Liver (tissue), 9 donors: ENCODE measurements around the gene TBC1D8B. TPM values are rescaled to one million over a fixed set of nuclear protein-coding genes. Genes with fewer than 3 reads are reported as not detected.

ENCODE experiments used
- DNase-seq: peaks from one replicate; pipeline ENCODE4 v3.0.0-alpha.2; 2017; ENCODE audit warnings: low spot score
- H3K27ac ChIP-seq, 2 donors: one replicate each; pipeline ENCODE4 v1.7.0; 2013; ENCODE audit warnings: inconsistent platforms in 2 of 2, low read length in 2 of 2, control low read depth in 1 of 2, low read depth in 1 of 2, mild to moderate bottlenecking in 1 of 2
- H3K27me3 ChIP-seq, 4 donors: one replicate each; pipeline versions ENCODE4 v1.6.1 to v1.7.0; 2013; ENCODE audit warnings: low read length in 3 of 4, inconsistent platforms in 1 of 4, mild to moderate bottlenecking in 1 of 4, moderate library complexity in 1 of 4; ENCODE audit not compliant: control insufficient read depth in 4 of 4, insufficient read depth in 4 of 4
- H3K36me3 ChIP-seq, 4 donors: one replicate each; pipeline versions ENCODE4 v1.6.1 to v1.7.0; 2013; ENCODE audit warnings: low read length in 3 of 4, mild to moderate bottlenecking in 3 of 4, low read depth in 1 of 4, moderate library complexity in 1 of 4; ENCODE audit not compliant: control insufficient read depth in 4 of 4, insufficient read depth in 3 of 4
- H3K4me1 ChIP-seq, 4 donors: one replicate each; pipeline versions ENCODE4 v1.6.1 to v1.7.0; 2013; ENCODE audit warnings: low read length in 3 of 4, mild to moderate bottlenecking in 3 of 4, moderate library complexity in 1 of 4; ENCODE audit not compliant: control insufficient read depth in 4 of 4, insufficient read depth in 4 of 4
- H3K4me3 ChIP-seq, 3 donors: one replicate each; pipeline versions ENCODE4 v1.6.1 to v1.7.0; 2013; ENCODE audit warnings: low read length in 3 of 3, control low read depth in 1 of 3, low read depth in 1 of 3, mild to moderate bottlenecking in 1 of 3
- H3K9ac ChIP-seq, 2 donors: one replicate each; pipeline ENCODE4 v1.7.0; 2013; ENCODE audit warnings: low read length in 2 of 2, mild to moderate bottlenecking in 2 of 2, moderate library complexity in 2 of 2, control low read depth in 1 of 2, low read depth in 1 of 2
- H3K9me3 ChIP-seq, 4 donors: one replicate each; pipeline versions ENCODE4 v1.6.1 to v1.7.0; 2013; ENCODE audit warnings: low read length in 3 of 4; ENCODE audit not compliant: control insufficient read depth in 4 of 4
- EGR1 ChIP-seq, 2 donors: IDR thresholded peaks; 2 replicates each; pipeline ENCODE4 v1.6.1; 2016 to 2018; ENCODE audit warnings: antibody characterized with exemption in 2 of 2, low read depth in 2 of 2
- FOXA1 ChIP-seq: IDR thresholded peaks from 2 replicates; pipeline ENCODE4 v1.6.1; 2016; ENCODE audit warnings: antibody characterized with exemption
- FOXA2 ChIP-seq: IDR thresholded peaks from 2 replicates; pipeline ENCODE4 v1.6.1; 2016; ENCODE audit warnings: antibody characterized with exemption
- GABPA ChIP-seq, 2 donors: IDR thresholded peaks in 1 of 2; conservative IDR thresholded peaks in 1 of 2; 2 replicates each; pipeline ENCODE4 v1.6.1; 2016; ENCODE audit warnings: antibody characterized with exemption in 2 of 2, mild to moderate bottlenecking in 1 of 2, moderate library complexity in 1 of 2
- HNF4A ChIP-seq, 2 donors: conservative IDR thresholded peaks; 2 replicates each; pipeline ENCODE4 v1.6.1; 2016; ENCODE audit warnings: antibody characterized with exemption in 2 of 2, mild to moderate bottlenecking in 2 of 2
- HNF4G ChIP-seq: IDR thresholded peaks from 2 replicates; pipeline ENCODE4 v1.6.1; 2016; ENCODE audit warnings: antibody characterized with exemption
- JUND ChIP-seq, 2 donors: IDR thresholded peaks; 2 replicates each; pipeline ENCODE4 v1.6.1; 2016; ENCODE audit warnings: antibody characterized with exemption in 2 of 2
- NR2F2 ChIP-seq: IDR thresholded peaks from 2 replicates; pipeline ENCODE4 v1.6.1; 2016; ENCODE audit warnings: antibody characterized with exemption
- RAD21 ChIP-seq, 2 donors: IDR thresholded peaks; 2 replicates each; pipeline ENCODE4 v1.6.1; 2016; ENCODE audit warnings: antibody characterized with exemption in 2 of 2, mild to moderate bottlenecking in 2 of 2
- RXRA ChIP-seq, 2 donors: IDR thresholded peaks; 2 replicates each; pipeline ENCODE4 v1.6.1; 2017 to 2018; ENCODE audit warnings: antibody characterized with exemption in 2 of 2, mild to moderate bottlenecking in 1 of 2
- SP1 ChIP-seq: IDR thresholded peaks from 2 replicates; pipeline ENCODE4 v1.6.1; 2018; ENCODE audit warnings: antibody characterized with exemption, mild to moderate bottlenecking
- TAF1 ChIP-seq: conservative IDR thresholded peaks from 2 replicates; pipeline ENCODE4 v1.6.1; 2016; ENCODE audit warnings: antibody characterized with exemption, mild to moderate bottlenecking
- YY1 ChIP-seq: IDR thresholded peaks from 2 replicates; pipeline ENCODE4 v1.6.1; 2016; ENCODE audit warnings: antibody characterized with exemption, mild to moderate bottlenecking
- WGBS: extraction: QIAGEN DNeasy Blood & Tissue Kit; methylation state at CpG from one replicate; pipeline ENCODE4 v1.1.7; 2013; 5-methylcytosine and 5-hydroxymethylcytosine counted together
- polyA plus RNA-seq, 2 donors: library from polyadenylated mRNA; stranded (reverse) in 1 of 2; unstranded in 1 of 2; fragments of 200-250 nt in 1 of 2; fragments of >200 nt in 1 of 2; fragmentation: Nextera tagmentation in 1 of 2; extraction: Ambion mirVana in 1 of 2; gene quantifications; one replicate each; pipeline versions ENCODE4 v1.2.1 to v1.2.3, GENCODE V29; 2013 to 2015
- total RNA-seq, 2 donors: library from RNA; depleted of rRNA; stranded (reverse); fragments of >200 nt; gene quantifications; one replicate each; pipeline ENCODE4 v1.2.3, GENCODE V29; 2014
- TF ChIP-seq, protein P1 (sequence below): IDR thresholded peaks from 2 replicates; pipeline ENCODE4 v1.6.1; 2016; ENCODE audit warnings: antibody characterized with exemption
- TF ChIP-seq, protein P2 (sequence below): IDR thresholded peaks from 2 replicates; pipeline ENCODE4 v1.6.1; 2016; ENCODE audit warnings: antibody characterized with exemption
- TF ChIP-seq, protein P3 (sequence below): IDR thresholded peaks from 2 replicates; pipeline ENCODE4 v1.6.1; 2016; ENCODE audit warnings: antibody characterized with exemption, mild to moderate bottlenecking
- TF ChIP-seq, protein P4 (sequence below): IDR thresholded peaks from 2 replicates; pipeline ENCODE4 v1.6.1; 2016; ENCODE audit warnings: antibody characterized with exemption
- TF ChIP-seq, protein P5 (sequence below): fragments of 150-350 bp; IDR thresholded peaks from 2 replicates; pipeline ENCODE4 v1.5.1; 2017; ENCODE audit warnings: improper control_type of control experiment, low read depth, low read length; ENCODE audit not compliant: missing input control
- donor health status: healthy.
- donor health status: healthy.
- donor health status: healthy.
- donor health status: healthy.
- donor health status: healthy.

Gene TBC1D8B
- total and polyA plus RNA-seq, 4 donors: 3.7 to 12.1 (median 4.7) TPM

- TF ChIP-seq RXRA (IDR thresholded peaks at IDR 0.05): no peak
- TF ChIP-seq, protein P1, sequence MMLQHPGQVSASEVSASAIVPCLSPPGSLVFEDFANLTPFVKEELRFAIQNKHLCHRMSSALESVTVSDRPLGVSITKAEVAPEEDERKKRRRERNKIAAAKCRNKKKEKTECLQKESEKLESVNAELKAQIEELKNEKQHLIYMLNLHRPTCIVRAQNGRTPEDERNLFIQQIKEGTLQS: no peak
- TF ChIP-seq, protein P2, sequence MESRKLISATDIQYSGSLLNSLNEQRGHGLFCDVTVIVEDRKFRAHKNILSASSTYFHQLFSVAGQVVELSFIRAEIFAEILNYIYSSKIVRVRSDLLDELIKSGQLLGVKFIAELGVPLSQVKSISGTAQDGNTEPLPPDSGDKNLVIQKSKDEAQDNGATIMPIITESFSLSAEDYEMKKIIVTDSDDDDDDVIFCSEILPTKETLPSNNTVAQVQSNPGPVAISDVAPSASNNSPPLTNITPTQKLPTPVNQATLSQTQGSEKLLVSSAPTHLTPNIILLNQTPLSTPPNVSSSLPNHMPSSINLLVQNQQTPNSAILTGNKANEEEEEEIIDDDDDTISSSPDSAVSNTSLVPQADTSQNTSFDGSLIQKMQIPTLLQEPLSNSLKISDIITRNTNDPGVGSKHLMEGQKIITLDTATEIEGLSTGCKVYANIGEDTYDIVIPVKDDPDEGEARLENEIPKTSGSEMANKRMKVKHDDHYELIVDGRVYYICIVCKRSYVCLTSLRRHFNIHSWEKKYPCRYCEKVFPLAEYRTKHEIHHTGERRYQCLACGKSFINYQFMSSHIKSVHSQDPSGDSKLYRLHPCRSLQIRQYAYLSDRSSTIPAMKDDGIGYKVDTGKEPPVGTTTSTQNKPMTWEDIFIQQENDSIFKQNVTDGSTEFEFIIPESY: no peak
- no peak for TF ChIP-seq FOXA2
- no peak for TF ChIP-seq FOXA1
- TF ChIP-seq JUND (IDR thresholded peaks at IDR 0.05): no peak
- TF ChIP-seq, protein P3, sequence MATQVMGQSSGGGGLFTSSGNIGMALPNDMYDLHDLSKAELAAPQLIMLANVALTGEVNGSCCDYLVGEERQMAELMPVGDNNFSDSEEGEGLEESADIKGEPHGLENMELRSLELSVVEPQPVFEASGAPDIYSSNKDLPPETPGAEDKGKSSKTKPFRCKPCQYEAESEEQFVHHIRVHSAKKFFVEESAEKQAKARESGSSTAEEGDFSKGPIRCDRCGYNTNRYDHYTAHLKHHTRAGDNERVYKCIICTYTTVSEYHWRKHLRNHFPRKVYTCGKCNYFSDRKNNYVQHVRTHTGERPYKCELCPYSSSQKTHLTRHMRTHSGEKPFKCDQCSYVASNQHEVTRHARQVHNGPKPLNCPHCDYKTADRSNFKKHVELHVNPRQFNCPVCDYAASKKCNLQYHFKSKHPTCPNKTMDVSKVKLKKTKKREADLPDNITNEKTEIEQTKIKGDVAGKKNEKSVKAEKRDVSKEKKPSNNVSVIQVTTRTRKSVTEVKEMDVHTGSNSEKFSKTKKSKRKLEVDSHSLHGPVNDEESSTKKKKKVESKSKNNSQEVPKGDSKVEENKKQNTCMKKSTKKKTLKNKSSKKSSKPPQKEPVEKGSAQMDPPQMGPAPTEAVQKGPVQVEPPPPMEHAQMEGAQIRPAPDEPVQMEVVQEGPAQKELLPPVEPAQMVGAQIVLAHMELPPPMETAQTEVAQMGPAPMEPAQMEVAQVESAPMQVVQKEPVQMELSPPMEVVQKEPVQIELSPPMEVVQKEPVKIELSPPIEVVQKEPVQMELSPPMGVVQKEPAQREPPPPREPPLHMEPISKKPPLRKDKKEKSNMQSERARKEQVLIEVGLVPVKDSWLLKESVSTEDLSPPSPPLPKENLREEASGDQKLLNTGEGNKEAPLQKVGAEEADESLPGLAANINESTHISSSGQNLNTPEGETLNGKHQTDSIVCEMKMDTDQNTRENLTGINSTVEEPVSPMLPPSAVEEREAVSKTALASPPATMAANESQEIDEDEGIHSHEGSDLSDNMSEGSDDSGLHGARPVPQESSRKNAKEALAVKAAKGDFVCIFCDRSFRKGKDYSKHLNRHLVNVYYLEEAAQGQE: no peak
- no peak for TF ChIP-seq RAD21 (IDR thresholded peaks at IDR 0.05)
- TF ChIP-seq NR2F2: no peak
- no peak for TF ChIP-seq EGR1 (IDR thresholded peaks at IDR 0.05; ENCODE audit: low read depth in 2 of 2)
- no peak for TF ChIP-seq YY1
- TF ChIP-seq, protein P4, sequence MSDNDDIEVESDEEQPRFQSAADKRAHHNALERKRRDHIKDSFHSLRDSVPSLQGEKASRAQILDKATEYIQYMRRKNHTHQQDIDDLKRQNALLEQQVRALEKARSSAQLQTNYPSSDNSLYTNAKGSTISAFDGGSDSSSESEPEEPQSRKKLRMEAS: no peak
- TF ChIP-seq TAF1: no peak
- TF ChIP-seq GABPA (IDR thresholded peaks at IDR 0.05 in 1 of 2, conservative IDR thresholded peaks at IDR 0.05 in 1 of 2): no peak
- no peak for TF ChIP-seq HNF4A (conservative IDR thresholded peaks at IDR 0.05)
- TF ChIP-seq, protein P5, sequence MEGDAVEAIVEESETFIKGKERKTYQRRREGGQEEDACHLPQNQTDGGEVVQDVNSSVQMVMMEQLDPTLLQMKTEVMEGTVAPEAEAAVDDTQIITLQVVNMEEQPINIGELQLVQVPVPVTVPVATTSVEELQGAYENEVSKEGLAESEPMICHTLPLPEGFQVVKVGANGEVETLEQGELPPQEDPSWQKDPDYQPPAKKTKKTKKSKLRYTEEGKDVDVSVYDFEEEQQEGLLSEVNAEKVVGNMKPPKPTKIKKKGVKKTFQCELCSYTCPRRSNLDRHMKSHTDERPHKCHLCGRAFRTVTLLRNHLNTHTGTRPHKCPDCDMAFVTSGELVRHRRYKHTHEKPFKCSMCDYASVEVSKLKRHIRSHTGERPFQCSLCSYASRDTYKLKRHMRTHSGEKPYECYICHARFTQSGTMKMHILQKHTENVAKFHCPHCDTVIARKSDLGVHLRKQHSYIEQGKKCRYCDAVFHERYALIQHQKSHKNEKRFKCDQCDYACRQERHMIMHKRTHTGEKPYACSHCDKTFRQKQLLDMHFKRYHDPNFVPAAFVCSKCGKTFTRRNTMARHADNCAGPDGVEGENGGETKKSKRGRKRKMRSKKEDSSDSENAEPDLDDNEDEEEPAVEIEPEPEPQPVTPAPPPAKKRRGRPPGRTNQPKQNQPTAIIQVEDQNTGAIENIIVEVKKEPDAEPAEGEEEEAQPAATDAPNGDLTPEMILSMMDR: no peak
- DNase-seq: no peak
- peaks cover 0 to 41% (median 31%) of the 10 kb centered on the region in 4 donors for H3K4me1 ChIP-seq
- H3K9ac ChIP-seq: no peak overlapping the region
- H3K27ac ChIP-seq: peak overlapping the region; percentile 78 to 95
- H3K27me3 ChIP-seq: peaks cover 0 to 3% (median 0%) of the 10 kb centered on the region in 4 donors
- no peak overlapping the region for H3K4me3 ChIP-seq
- H3K36me3 ChIP-seq: no peaks in the 10 kb centered on the region
- WGBS: 39% methylated on average over 2 of the region's 2 CpGs
- no peaks in the 10 kb centered on the region for H3K9me3 ChIP-seq
Measured at GRCh38 chrX:106899276-106899675, 96.8 kb downstream of the TBC1D8B start.

DNA sequence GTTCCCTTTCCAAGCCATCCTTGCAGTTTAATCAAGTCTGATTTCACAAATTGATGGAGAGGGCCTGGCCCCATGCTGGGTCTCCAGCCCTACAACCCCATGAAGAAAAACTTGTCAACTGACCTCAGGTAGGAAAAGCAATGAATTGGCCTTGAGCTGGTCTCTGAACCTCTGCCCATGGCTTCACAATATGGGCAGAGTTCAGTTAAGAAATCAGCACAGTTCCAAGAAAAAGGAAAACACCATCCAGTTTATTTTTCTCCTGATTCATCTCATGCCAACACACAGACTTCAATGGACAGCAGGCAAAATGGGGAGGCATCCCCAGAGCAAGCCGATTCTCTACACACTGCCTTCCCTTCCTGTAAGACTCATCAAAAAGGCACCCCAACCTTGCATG, 97.4 kb downstream of the TBC1D8B start:
- Histone ChIP-seq H3K27ac (peak overlapping the region; percentile 78 to 95), H3K27me3 (peaks cover 0 to 3% (median 0%) of the 10 kb centered on the region in 4 donors), H3K9me3 (no peaks in the 10 kb centered on the region), H3K9ac (peak overlapping the region in 1 of 2 donors; percentile 8), H3K36me3 (no peaks in the 10 kb centered on the region), H3K4me1 (peaks cover 0 to 44% (median 31%) of the 10 kb centered on the region in 4 donors), H3K4me3 (peak overlapping the region in 2 of 3 donors; percentile 36 to 41)
- 28% methylated on average over 1 of the region's 1 CpG for WGBS
- no peak for DNase-seq
- TF ChIP-seq RAD21 (IDR thresholded peaks at IDR 0.05) (peak in 1 of 2 donors; percentile 49), GABPA (IDR thresholded peaks at IDR 0.05 in 1 of 2, conservative IDR thresholded peaks at IDR 0.05 in 1 of 2) (no peak), TAF1 (peak; percentile 13), FOXA1 (no peak), SP1 (peak; percentile 77), YY1 (peak; percentile 61), EGR1 (IDR thresholded peaks at IDR 0.05; ENCODE audit: low read depth in 2 of 2) (peak in 1 of 2 donors; percentile 35), HNF4A (conservative IDR thresholded peaks at IDR 0.05) (peak; percentile 91 to 92), JUND (IDR thresholded peaks at IDR 0.05) (peak in 1 of 2 donors; percentile 44), NR2F2 (no peak), HNF4G (peak; percentile 70)
- TF ChIP-seq, protein P3: peak; percentile 46
- TF ChIP-seq, protein P4: peak; percentile 65
